Measurements from ENCODE around the gene CASK. TPM values are rescaled to one million over a fixed set of nuclear protein-coding genes. Genes with fewer than 3 reads are reported as not detected.

Gene CASK
- total and polyA plus RNA-seq, 4 donors = 3.6 to 14.8 (median 6.2) TPM

- no peaks in the 10 kb centered on the region for H3K9me3 ChIP-seq (ENCODE audit: control insufficient read depth in 4 of 4, low read length in 3 of 4)
- no peaks in the 10 kb centered on the region for H3K36me3 ChIP-seq (ENCODE audit: control insufficient read depth in 4 of 4, insufficient read depth in 3 of 4, low read depth in 1 of 4, low read length in 3 of 4)
- H3K9ac ChIP-seq (ENCODE audit: low read depth in 1 of 2, low read length in 2 of 2) = no peak overlapping the region
- H3K27ac ChIP-seq (ENCODE audit: low read depth in 1 of 2, low read length in 2 of 2) = no peak overlapping the region
- DNase-seq (ENCODE audit: low spot score) = no peak
- H3K27me3 ChIP-seq (ENCODE audit: control insufficient read depth in 4 of 4, insufficient read depth in 4 of 4, low read length in 3 of 4) = no peaks in the 10 kb centered on the region
- no peak overlapping the region for H3K4me3 ChIP-seq (ENCODE audit: low read depth in 1 of 3, low read length in 3 of 3)
- H3K4me1 ChIP-seq (ENCODE audit: control insufficient read depth in 4 of 4, insufficient read depth in 4 of 4, low read length in 3 of 4) = peaks cover 0 to 3% (median 0%) of the 10 kb centered on the region in 4 donors
- 30% methylated on average over 2 of the region's 2 CpGs for WGBS
- no peak for TF ChIP-seq RXRA (IDR thresholded peaks at IDR 0.05)
- peak; percentile 77 to 78 for TF ChIP-seq RAD21 (IDR thresholded peaks at IDR 0.05)
- peak; percentile 43 for TF ChIP-seq CTCF (IDR thresholded peaks at IDR 0.05; ENCODE audit: low read depth, low read length, missing input control)
- no peak for TF ChIP-seq ATF3 (IDR thresholded peaks at IDR 0.05)
Observed at GRCh38 chrX:41558531-41558930, 364.8 kb downstream of the CASK start.

- Histone ChIP-seq H3K27ac (ENCODE audit: low read depth in 1 of 2, low read length in 2 of 2) (no peak overlapping the region), H3K4me1 (ENCODE audit: control insufficient read depth in 4 of 4, insufficient read depth in 4 of 4, low read length in 3 of 4) (peaks cover 0 to 3% (median 0%) of the 10 kb centered on the region in 4 donors), H3K9me3 (ENCODE audit: control insufficient read depth in 4 of 4, low read length in 3 of 4) (no peaks in the 10 kb centered on the region), H3K9ac (ENCODE audit: low read depth in 1 of 2, low read length in 2 of 2) (no peak overlapping the region), H3K4me3 (ENCODE audit: low read depth in 1 of 3, low read length in 3 of 3) (no peak overlapping the region), H3K36me3 (ENCODE audit: control insufficient read depth in 4 of 4, insufficient read depth in 3 of 4, low read depth in 1 of 4, low read length in 3 of 4) (no peaks in the 10 kb centered on the region), H3K27me3 (ENCODE audit: control insufficient read depth in 4 of 4, insufficient read depth in 4 of 4, low read length in 3 of 4) (no peaks in the 10 kb centered on the region)
- DNase-seq (ENCODE audit: low spot score) = no peak
- 83% methylated on average over 2 of the region's 2 CpGs for WGBS
- TF ChIP-seq MAX (IDR thresholded peaks at IDR 0.05) (no peak), GABPA (IDR thresholded peaks at IDR 0.05 in 1 of 2, conservative IDR thresholded peaks at IDR 0.05 in 1 of 2) (no peak), FOXA1 (IDR thresholded peaks at IDR 0.05) (no peak), EGR1 (IDR thresholded peaks at IDR 0.05; ENCODE audit: low read depth in 2 of 2) (no peak), JUND (IDR thresholded peaks at IDR 0.05) (no peak), YY1 (IDR thresholded peaks at IDR 0.05) (no peak), RAD21 (IDR thresholded peaks at IDR 0.05) (no peak), TAF1 (conservative IDR thresholded peaks at IDR 0.05) (no peak), ATF3 (IDR thresholded peaks at IDR 0.05) (no peak), REST (IDR thresholded peaks at IDR 0.05) (no peak), FOXA2 (IDR thresholded peaks at IDR 0.05) (no peak), HNF4G (IDR thresholded peaks at IDR 0.05) (no peak), CTCF (IDR thresholded peaks at IDR 0.05; ENCODE audit: low read depth, low read length, missing input control) (no peak), RXRA (IDR thresholded peaks at IDR 0.05) (no peak), HNF4A (conservative IDR thresholded peaks at IDR 0.05) (no peak), NR2F2 (IDR thresholded peaks at IDR 0.05) (no peak), SP1 (IDR thresholded peaks at IDR 0.05) (no peak), ZBTB33 (IDR thresholded peaks at IDR 0.05) (no peak)
Observed at GRCh38 chrX:41556958-41557357, 366.4 kb downstream of the CASK start.
